Stomach smooth muscle (tissue), 2 donors: ENCODE data around the gene IGHMBP2.
"Not testable (repeated sequence)": the region's sequence is repeated elsewhere in the genome, so short reads cannot be mapped to it uniquely, and the experiment has no call there.

Experiments
- H3K27ac ChIP-seq: one replicate; pipeline ENCODE4 v1.7.0; 2013; ENCODE audit warnings: mild to moderate bottlenecking, low read length, inconsistent platforms
- H3K27me3 ChIP-seq, 2 donors: one replicate each; pipeline ENCODE4 v1.7.0; 2013; ENCODE audit warnings: low read length in 2 of 2; ENCODE audit not compliant: insufficient read depth in 2 of 2, control insufficient read depth in 1 of 2
- H3K36me3 ChIP-seq, 2 donors: one replicate each; pipeline ENCODE4 v1.7.0; 2013; ENCODE audit warnings: low read length in 2 of 2; ENCODE audit not compliant: control insufficient read depth in 2 of 2, insufficient read depth in 2 of 2
- H3K4me1 ChIP-seq: one replicate; pipeline ENCODE4 v1.7.0; 2013; ENCODE audit warnings: low read length; ENCODE audit not compliant: control insufficient read depth, insufficient read depth
- H3K4me3 ChIP-seq, 2 donors: one replicate each; pipeline ENCODE4 v1.7.0; 2013; ENCODE audit warnings: low read length in 2 of 2
- H3K9ac ChIP-seq, 2 donors: one replicate each; pipeline ENCODE4 v1.7.0; 2013; ENCODE audit warnings: low read length in 2 of 2, mild to moderate bottlenecking in 1 of 2
- H3K9me3 ChIP-seq, 2 donors: one replicate each; pipeline ENCODE4 v1.7.0; 2013; ENCODE audit warnings: low read length in 2 of 2; ENCODE audit not compliant: control insufficient read depth in 2 of 2
- donor health status: healthy.
- donor health status: Pancreatic carcinoma.

IGHMBP2 gene

DNA sequence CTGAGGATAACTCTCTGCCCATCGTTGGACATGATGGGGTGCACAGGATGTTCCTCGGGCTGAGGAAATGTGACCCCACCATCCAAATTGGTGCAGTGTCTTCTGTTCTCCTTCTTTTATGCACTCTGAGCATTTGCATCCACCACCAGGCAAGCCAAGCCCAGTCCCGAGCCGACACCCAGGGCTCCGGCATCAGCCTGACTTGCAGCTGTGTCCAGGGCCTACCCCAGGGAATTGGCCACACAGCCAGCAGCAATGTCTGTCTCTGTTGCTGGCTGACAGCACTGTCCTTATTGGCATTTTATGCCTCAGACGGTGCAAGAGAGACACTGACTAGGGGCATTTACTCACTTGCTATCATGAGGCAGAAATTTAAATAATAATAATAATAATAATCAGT, 36.6 kb upstream of the IGHMBP2 start:
- no peak overlapping the region for H3K4me3 ChIP-seq
- H3K9me3 ChIP-seq = no peaks in the 10 kb centered on the region
- H3K36me3 ChIP-seq = no peaks in the 10 kb centered on the region
- H3K27ac ChIP-seq = no peak overlapping the region
- H3K27me3 ChIP-seq = no peaks in the 10 kb centered on the region
- no peaks in the 10 kb centered on the region for H3K4me1 ChIP-seq
- H3K9ac ChIP-seq = no peak overlapping the region

DNA sequence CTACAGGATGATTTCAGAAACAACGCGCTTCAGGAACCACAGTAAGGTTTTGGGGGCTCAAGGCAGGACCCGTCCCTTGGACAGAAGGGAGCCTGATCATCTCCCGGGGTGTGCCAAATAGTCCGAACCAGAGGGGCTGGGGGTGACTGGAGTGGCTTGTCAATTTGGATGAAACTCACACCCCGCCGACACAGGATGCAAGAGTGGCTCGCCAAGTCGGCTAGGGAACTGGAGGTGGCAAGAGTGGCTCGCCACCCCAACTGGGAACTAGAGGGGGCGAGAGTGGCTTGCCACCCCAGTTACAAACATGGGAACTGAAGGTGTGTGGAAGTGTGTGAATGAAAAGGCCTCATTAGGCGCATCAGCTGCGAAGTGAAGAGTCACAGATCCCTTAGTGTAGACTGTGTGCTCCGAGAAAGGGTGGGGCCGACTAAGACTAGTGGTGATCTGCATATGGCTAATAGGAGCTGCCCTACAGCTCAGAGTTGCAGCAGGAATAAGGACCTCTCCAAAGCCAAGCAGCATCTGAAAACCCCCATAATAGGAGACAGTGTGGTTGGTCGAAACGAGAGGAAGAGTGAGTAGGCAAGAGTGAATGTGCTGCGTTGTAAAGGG, 35.4 kb upstream of the IGHMBP2 start:
- no peaks in the 10 kb centered on the region for H3K36me3 ChIP-seq
- H3K4me1 ChIP-seq = no peaks in the 10 kb centered on the region
- no peak overlapping the region for H3K4me3 ChIP-seq
- H3K27ac ChIP-seq = no peak overlapping the region
- H3K9ac ChIP-seq = no peak overlapping the region
- no peaks in the 10 kb centered on the region for H3K27me3 ChIP-seq
- H3K9me3 ChIP-seq = no peaks in the 10 kb centered on the region

DNA sequence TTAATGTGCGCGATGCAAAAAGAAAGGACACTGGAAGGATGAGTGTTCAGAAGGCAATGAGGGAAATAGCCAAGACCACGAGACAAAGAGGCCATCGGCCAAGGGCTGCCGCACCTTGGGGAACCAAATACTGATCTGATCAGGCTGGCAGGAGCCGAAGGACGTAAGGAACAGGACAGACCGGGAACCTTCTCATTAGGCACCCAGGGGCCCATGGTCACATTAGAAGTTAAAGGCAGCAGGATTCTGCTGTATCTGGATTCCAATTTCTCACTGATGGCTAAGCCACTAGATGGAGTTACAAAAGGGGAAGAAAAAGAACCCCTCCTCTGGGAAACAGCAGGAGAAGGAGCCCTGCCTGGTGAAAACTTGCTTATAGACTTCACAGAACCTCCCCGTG, 33.2 kb upstream of the IGHMBP2 start:
- Histone ChIP-seq H3K4me1 (no peaks in the 10 kb centered on the region), H3K27ac (no peak overlapping the region), H3K9ac (no peak overlapping the region), H3K36me3 (no peaks in the 10 kb centered on the region), H3K4me3 (no peak overlapping the region), H3K27me3 (no peaks in the 10 kb centered on the region), H3K9me3 (no peaks in the 10 kb centered on the region)

DNA sequence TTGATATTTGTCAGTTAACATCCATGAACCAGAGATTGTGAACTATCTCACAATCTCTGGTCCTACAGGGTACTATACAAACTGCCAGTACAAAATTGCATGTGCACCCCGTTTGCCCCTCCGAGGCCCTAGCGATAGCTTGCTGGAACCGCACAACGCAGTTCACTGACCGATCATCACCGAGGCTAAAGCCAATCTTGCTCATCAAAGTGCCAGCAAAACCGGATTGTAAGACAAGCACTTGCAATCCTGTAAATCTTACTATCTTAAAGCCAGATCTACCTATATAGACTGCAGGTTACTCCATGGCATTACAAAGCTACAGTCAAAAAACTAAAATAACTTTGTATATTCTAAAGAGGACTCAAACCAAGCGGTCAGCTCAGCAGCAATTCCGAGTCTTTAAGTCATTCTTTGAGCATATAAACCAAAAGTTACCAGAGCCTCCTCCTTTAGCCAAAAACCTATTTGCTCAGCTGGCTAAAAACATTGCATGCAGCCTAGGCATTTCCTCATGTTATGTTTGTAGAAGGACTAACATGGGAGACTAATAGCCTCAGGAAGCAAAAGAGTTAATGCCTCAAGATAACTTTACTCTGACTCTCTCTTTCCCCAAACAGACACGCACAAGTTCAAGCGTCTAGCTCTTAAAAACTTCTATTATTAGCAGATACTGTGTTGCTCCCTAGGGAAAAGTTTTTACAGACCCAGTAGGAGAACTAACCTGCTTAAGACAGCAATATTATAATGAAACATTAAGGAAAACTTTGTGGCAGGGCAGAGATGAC, 31.3 kb upstream of the IGHMBP2 start:
- no peak overlapping the region for H3K4me3 ChIP-seq

DNA sequence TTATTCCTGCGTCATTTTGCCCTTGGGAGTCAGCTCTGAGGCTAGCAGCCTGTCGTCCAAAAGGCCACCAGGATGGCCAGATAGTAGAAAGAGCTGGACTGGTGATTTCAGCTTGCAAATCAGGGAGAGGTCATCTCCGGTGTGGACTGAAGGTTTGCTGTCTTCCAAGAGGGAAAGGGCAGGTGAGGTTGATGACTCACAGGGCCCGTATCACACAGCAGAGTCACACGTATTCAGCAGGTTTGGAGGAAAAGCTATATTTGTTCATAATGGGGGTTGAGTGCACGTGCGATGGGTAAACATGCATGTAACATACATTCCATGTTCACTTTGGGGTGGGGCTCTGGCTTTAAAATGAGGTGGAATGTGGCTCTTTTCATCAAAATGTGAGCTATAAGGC, 25.7 kb upstream of the IGHMBP2 start:
- Histone ChIP-seq H3K4me3 (no peak overlapping the region), H3K9ac (no peak overlapping the region), H3K27ac (no peak overlapping the region)

More for the DNA sequence above, 31.3 kb upstream of the IGHMBP2 start:
- Histone ChIP-seq H3K27me3 (no peaks in the 10 kb centered on the region), H3K9me3 (no peaks in the 10 kb centered on the region), H3K4me1 (no peaks in the 10 kb centered on the region), H3K9ac (no peak overlapping the region), H3K27ac (no peak overlapping the region), H3K36me3 (no peaks in the 10 kb centered on the region)

DNA sequence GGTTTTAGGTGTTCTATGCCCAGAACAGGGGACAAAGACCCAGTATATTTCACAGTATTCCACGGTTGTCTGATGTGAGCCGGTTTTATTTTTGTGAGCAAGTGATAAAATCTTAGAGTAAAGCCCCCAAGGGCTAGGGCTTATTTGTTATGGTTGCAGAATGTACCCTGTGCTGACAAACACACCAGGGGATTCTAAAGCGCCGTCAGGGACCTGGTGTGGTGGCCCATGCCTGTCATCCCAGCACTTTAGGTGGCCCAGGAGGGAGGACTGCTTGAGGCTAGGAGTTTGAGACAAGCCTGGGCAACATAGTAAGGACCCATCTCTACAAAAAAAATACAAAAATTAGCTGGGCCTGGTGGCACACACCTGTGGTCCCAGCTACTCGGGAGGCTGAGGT, 22.8 kb upstream of the IGHMBP2 start:
- H3K36me3 ChIP-seq = no peaks in the 10 kb centered on the region
- no peak overlapping the region for H3K4me3 ChIP-seq

More for the DNA sequence above, 25.7 kb upstream of the IGHMBP2 start:
- H3K36me3 ChIP-seq = no peaks in the 10 kb centered on the region
- no peaks in the 10 kb centered on the region for H3K27me3 ChIP-seq
- no peaks in the 10 kb centered on the region for H3K9me3 ChIP-seq
- H3K4me1 ChIP-seq = no peaks in the 10 kb centered on the region

DNA sequence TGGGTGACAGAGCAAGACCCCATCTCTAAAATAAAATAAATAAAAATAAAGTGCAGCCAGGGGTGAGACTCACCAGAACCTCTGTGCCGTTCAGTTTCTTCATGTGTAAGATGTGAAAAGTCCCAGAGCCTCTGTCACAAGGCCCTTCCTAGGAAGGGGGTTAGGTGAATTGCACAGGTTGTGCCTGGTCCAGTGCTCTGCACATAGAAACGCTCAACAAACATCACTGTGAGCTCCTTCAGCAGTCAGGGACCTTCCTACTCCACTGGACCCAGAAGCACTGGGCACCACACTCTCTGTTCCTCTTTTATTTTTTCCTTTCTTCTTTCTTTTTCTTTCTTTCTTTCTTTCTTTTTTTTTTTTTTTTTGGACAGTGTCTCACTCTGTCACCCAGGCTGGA, 22.4 kb upstream of the IGHMBP2 start:
- no peak overlapping the region for H3K27ac ChIP-seq
- no peaks in the 10 kb centered on the region for H3K9me3 ChIP-seq
- no peaks in the 10 kb centered on the region for H3K4me1 ChIP-seq
- H3K9ac ChIP-seq = no peak overlapping the region
- H3K4me3 ChIP-seq = no peak overlapping the region
- no peaks in the 10 kb centered on the region for H3K27me3 ChIP-seq
- H3K36me3 ChIP-seq = no peaks in the 10 kb centered on the region

More for the DNA sequence above, 22.8 kb upstream of the IGHMBP2 start:
- Histone ChIP-seq H3K27me3 (no peaks in the 10 kb centered on the region), H3K9me3 (no peaks in the 10 kb centered on the region), H3K27ac (no peak overlapping the region), H3K4me1 (no peaks in the 10 kb centered on the region), H3K9ac (no peak overlapping the region)

DNA sequence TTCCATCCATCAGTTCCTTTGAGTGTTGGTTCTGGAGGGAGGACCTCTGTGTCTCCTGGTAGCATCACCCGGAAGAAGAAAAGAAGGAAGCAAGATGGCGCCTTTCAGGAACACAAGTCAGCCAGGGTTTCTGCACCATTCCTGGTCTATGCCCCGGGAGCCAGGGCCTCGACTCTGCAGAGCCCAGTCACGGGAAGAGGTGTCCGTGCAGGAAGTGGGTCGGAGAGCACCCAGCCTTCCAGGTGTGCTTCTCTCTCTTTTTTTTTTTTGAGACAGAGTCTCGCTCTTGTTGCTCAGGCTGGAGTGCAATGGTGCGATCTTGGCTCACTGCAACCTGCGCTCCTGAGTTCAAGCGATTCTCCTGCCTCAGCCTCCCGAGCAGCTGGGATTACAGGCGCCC, 21.3 kb upstream of the IGHMBP2 start:
- no peaks in the 10 kb centered on the region for H3K9me3 ChIP-seq
- no peaks in the 10 kb centered on the region for H3K27me3 ChIP-seq
- H3K4me1 ChIP-seq = no peaks in the 10 kb centered on the region
- H3K4me3 ChIP-seq = no peak overlapping the region
- no peak overlapping the region for H3K9ac ChIP-seq
- H3K36me3 ChIP-seq = no peaks in the 10 kb centered on the region
- H3K27ac ChIP-seq = no peak overlapping the region

DNA sequence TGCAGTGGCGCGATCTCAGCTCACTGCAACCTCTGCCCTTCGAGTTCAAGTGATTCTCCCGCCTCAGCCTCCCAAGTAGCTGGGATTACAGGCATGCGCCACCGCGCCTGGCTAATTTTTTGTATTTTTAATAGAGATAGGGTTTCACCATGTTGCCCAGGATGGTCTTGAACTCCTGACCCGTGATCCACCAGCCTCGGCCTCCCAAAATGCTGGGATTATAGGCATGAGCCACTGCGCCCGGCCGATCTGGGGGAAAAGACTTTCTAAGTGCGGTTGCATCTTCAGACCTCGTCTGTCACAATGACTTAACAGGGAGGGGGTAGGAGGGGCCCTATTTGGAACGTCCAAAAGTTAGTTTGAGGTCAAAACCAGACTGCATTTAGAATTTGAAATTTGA, 18.9 kb upstream of the IGHMBP2 start:
- not testable (repeated sequence) for H3K36me3 ChIP-seq, H3K9me3 ChIP-seq, H3K27me3 ChIP-seq, H3K9ac ChIP-seq, H3K27ac ChIP-seq, H3K4me1 ChIP-seq, H3K4me3 ChIP-seq

DNA sequence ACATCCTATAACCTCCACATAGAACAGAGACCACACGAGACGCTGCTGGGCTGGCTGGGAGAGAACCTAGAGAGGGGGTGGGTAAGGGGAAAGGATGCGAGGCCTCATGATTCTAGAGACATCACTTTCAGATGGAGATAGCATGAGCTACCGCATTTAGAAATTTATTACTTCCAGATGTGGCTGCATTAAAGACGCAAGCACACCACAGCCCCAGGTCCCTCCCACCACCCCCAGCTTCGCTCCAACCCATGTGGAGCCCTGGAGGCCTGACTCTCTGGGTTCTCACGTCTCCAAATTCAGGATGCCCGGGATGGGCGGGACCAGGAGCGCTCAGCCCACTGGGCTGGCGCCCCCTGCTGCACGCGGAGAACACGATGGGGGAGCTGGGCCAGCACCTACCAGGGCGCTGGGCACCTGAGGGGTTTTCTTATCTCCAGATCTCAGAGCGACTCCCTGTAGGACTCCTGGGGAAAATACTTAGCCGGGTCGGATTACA, 13.7 kb upstream of the IGHMBP2 start:
- Histone ChIP-seq H3K9ac (no peak overlapping the region), H3K9me3 (no peaks in the 10 kb centered on the region), H3K4me1 (peaks cover 14% of the 10 kb centered on the region), H3K36me3 (peaks cover 21 to 24% of the 10 kb centered on the region in 2 donors), H3K4me3 (no peak overlapping the region), H3K27ac (no peak overlapping the region), H3K27me3 (no peaks in the 10 kb centered on the region)
